ENCODE measurements around the gene NUCB2.
A peak's percentile ranks its signal among the peaks of the same experiment; 100 is the strongest.

The NUCB2 gene

GRCh38 chr11:17272801-17273200 lies 3.7 kb upstream of the NUCB2 start:
- no peak overlapping the region for H3K9ac ChIP-seq (ENCODE audit: low read depth, low read length)
- H3K9me3 ChIP-seq (ENCODE audit: insufficient read depth, low read depth, low read length): no peaks in the 10 kb centered on the region
- WGBS: 91% methylated on average over 1 of the region's 1 CpG
- H3K4me1 ChIP-seq (ENCODE audit: insufficient read depth, low read length): peaks cover 4% of the 10 kb centered on the region
- H3K36me3 ChIP-seq (ENCODE audit: insufficient read depth, low read length): no peaks in the 10 kb centered on the region
- no peak overlapping the region for H3K27ac ChIP-seq (ENCODE audit: low read depth, low read length)
- no peak overlapping the region for H3K4me3 ChIP-seq (ENCODE audit: low read length)
- peaks cover 16% of the 10 kb centered on the region for H3K27me3 ChIP-seq (ENCODE audit: insufficient read depth, low read length)

- Histone ChIP-seq H3K4me3 (ENCODE audit: low read length) (no peak overlapping the region), H3K27ac (ENCODE audit: low read depth, low read length) (no peak overlapping the region), H3K9me3 (ENCODE audit: insufficient read depth, low read depth, low read length) (no peaks in the 10 kb centered on the region), H3K9ac (ENCODE audit: low read depth, low read length) (no peak overlapping the region), H3K27me3 (ENCODE audit: insufficient read depth, low read length) (peaks cover 17% of the 10 kb centered on the region), H3K4me1 (ENCODE audit: insufficient read depth, low read length) (peaks cover 4% of the 10 kb centered on the region), H3K36me3 (ENCODE audit: insufficient read depth, low read length) (no peaks in the 10 kb centered on the region)
- 82% methylated on average over 5 of the region's 6 CpGs for WGBS
Measured at GRCh38 chr11:17273211-17273610, 3.3 kb upstream of the NUCB2 start.

GRCh38 chr11:17273668-17274282 lies 2.8 kb upstream of the NUCB2 start:
- H3K27me3 ChIP-seq (ENCODE audit: insufficient read depth, low read length): peaks cover 17% of the 10 kb centered on the region
- H3K4me3 ChIP-seq (ENCODE audit: low read length): no peak overlapping the region
- 90% methylated on average over 5 of the region's 5 CpGs for WGBS
- no peak overlapping the region for H3K27ac ChIP-seq (ENCODE audit: low read depth, low read length)
- no peaks in the 10 kb centered on the region for H3K9me3 ChIP-seq (ENCODE audit: insufficient read depth, low read depth, low read length)
- H3K36me3 ChIP-seq (ENCODE audit: insufficient read depth, low read length): no peaks in the 10 kb centered on the region
- H3K9ac ChIP-seq (ENCODE audit: low read depth, low read length): no peak overlapping the region
- H3K4me1 ChIP-seq (ENCODE audit: insufficient read depth, low read length): peaks cover 4% of the 10 kb centered on the region

GRCh38 chr11:17275400-17276235 lies 921 bp upstream of the NUCB2 start:
- H3K9ac ChIP-seq (ENCODE audit: low read depth, low read length): peak overlapping the region; percentile 67; the same call in 1 of the 2 replicates
- peak overlapping the region; percentile 78 for H3K4me3 ChIP-seq (ENCODE audit: low read length)
- H3K9me3 ChIP-seq (ENCODE audit: insufficient read depth, low read depth, low read length): no peaks in the 10 kb centered on the region
- 81% methylated on average over 10 of the region's 10 CpGs for WGBS
- no peaks in the 10 kb centered on the region for H3K36me3 ChIP-seq (ENCODE audit: insufficient read depth, low read length)
- H3K27me3 ChIP-seq (ENCODE audit: insufficient read depth, low read length): peaks cover 17% of the 10 kb centered on the region
- H3K27ac ChIP-seq (ENCODE audit: low read depth, low read length): no peak overlapping the region
- H3K4me1 ChIP-seq (ENCODE audit: insufficient read depth, low read length): peaks cover 4% of the 10 kb centered on the region

GRCh38 chr11:17277024-17277584 lies 565 bp downstream of the NUCB2 start:
- H3K9ac ChIP-seq (ENCODE audit: low read depth, low read length): peak overlapping the region; percentile 70
- WGBS: 8% methylated on average over 17 of the region's 17 CpGs
- H3K4me3 ChIP-seq (ENCODE audit: low read length): peak overlapping the region; percentile 78
- no peak overlapping the region for H3K27ac ChIP-seq (ENCODE audit: low read depth, low read length)
- no peaks in the 10 kb centered on the region for H3K9me3 ChIP-seq (ENCODE audit: insufficient read depth, low read depth, low read length)
- peaks cover 17% of the 10 kb centered on the region for H3K27me3 ChIP-seq (ENCODE audit: insufficient read depth, low read length)
- H3K4me1 ChIP-seq (ENCODE audit: insufficient read depth, low read length): peaks cover 4% of the 10 kb centered on the region
- no peaks in the 10 kb centered on the region for H3K36me3 ChIP-seq (ENCODE audit: insufficient read depth, low read length)

- H3K36me3 ChIP-seq (ENCODE audit: insufficient read depth, low read length): no peaks in the 10 kb centered on the region
- WGBS: 92% methylated on average over 7 of the region's 9 CpGs
- H3K4me3 ChIP-seq (ENCODE audit: low read length): no peak overlapping the region
- H3K27me3 ChIP-seq (ENCODE audit: insufficient read depth, low read length): peaks cover 10% of the 10 kb centered on the region
- H3K9me3 ChIP-seq (ENCODE audit: insufficient read depth, low read depth, low read length): no peaks in the 10 kb centered on the region
- no peak overlapping the region for H3K27ac ChIP-seq (ENCODE audit: low read depth, low read length)
- peaks cover 4% of the 10 kb centered on the region for H3K4me1 ChIP-seq (ENCODE audit: insufficient read depth, low read length)
- no peak overlapping the region for H3K9ac ChIP-seq (ENCODE audit: low read depth, low read length)
Measured at GRCh38 chr11:17280494-17281127, 4.1 kb downstream of the NUCB2 start.

GRCh38 chr11:17286332-17286731 lies 9.8 kb downstream of the NUCB2 start:
- Histone ChIP-seq H3K27ac (ENCODE audit: low read depth, low read length) (no peak overlapping the region), H3K36me3 (ENCODE audit: insufficient read depth, low read length) (no peaks in the 10 kb centered on the region)
- WGBS: 100% methylated on average over 1 of the region's 1 CpG

GRCh38 chr11:17287058-17287457 lies 10.5 kb downstream of the NUCB2 start:
- 94% methylated on average over 4 of the region's 4 CpGs for WGBS
- no peaks in the 10 kb centered on the region for H3K36me3 ChIP-seq (ENCODE audit: insufficient read depth, low read length)
- H3K4me1 ChIP-seq (ENCODE audit: insufficient read depth, low read length): no peaks in the 10 kb centered on the region

More at GRCh38 chr11:17286332-17286731, 9.8 kb downstream of the NUCB2 start:
- Histone ChIP-seq H3K4me3 (ENCODE audit: low read length) (no peak overlapping the region), H3K4me1 (ENCODE audit: insufficient read depth, low read length) (no peaks in the 10 kb centered on the region), H3K27me3 (ENCODE audit: insufficient read depth, low read length) (no peaks in the 10 kb centered on the region), H3K9me3 (ENCODE audit: insufficient read depth, low read depth, low read length) (no peaks in the 10 kb centered on the region), H3K9ac (ENCODE audit: low read depth, low read length) (no peak overlapping the region)

GRCh38 chr11:17291710-17292109 lies 15.2 kb downstream of the NUCB2 start:
- Histone ChIP-seq H3K9me3 (ENCODE audit: insufficient read depth, low read depth, low read length) (no peaks in the 10 kb centered on the region), H3K9ac (ENCODE audit: low read depth, low read length) (no peak overlapping the region), H3K4me3 (ENCODE audit: low read length) (no peak overlapping the region), H3K27ac (ENCODE audit: low read depth, low read length) (no peak overlapping the region), H3K27me3 (ENCODE audit: insufficient read depth, low read length) (no peaks in the 10 kb centered on the region), H3K4me1 (ENCODE audit: insufficient read depth, low read length) (no peaks in the 10 kb centered on the region), H3K36me3 (ENCODE audit: insufficient read depth, low read length) (peaks cover 3% of the 10 kb centered on the region; the same call in 1 of the 2 replicates)
- WGBS: no CpG with 5 or more reads among the region's 1 CpG

More at GRCh38 chr11:17287058-17287457, 10.5 kb downstream of the NUCB2 start:
- no peak overlapping the region for H3K27ac ChIP-seq (ENCODE audit: low read depth, low read length)
- H3K9ac ChIP-seq (ENCODE audit: low read depth, low read length): no peak overlapping the region
- H3K27me3 ChIP-seq (ENCODE audit: insufficient read depth, low read length): no peaks in the 10 kb centered on the region
- no peaks in the 10 kb centered on the region for H3K9me3 ChIP-seq (ENCODE audit: insufficient read depth, low read depth, low read length)
- no peak overlapping the region for H3K4me3 ChIP-seq (ENCODE audit: low read length)

GRCh38 chr11:17293311-17293710 lies 16.8 kb downstream of the NUCB2 start:
- Histone ChIP-seq H3K27ac (ENCODE audit: low read depth, low read length) (no peak overlapping the region), H3K4me1 (ENCODE audit: insufficient read depth, low read length) (no peaks in the 10 kb centered on the region), H3K9me3 (ENCODE audit: insufficient read depth, low read depth, low read length) (no peaks in the 10 kb centered on the region), H3K9ac (ENCODE audit: low read depth, low read length) (no peak overlapping the region), H3K36me3 (ENCODE audit: insufficient read depth, low read length) (peaks cover 3% of the 10 kb centered on the region; the same call in 1 of the 2 replicates), H3K4me3 (ENCODE audit: low read length) (no peak overlapping the region), H3K27me3 (ENCODE audit: insufficient read depth, low read length) (no peaks in the 10 kb centered on the region)
- 93% methylated on average over 1 of the region's 1 CpG for WGBS

GRCh38 chr11:17294033-17294432 lies 17.5 kb downstream of the NUCB2 start:
- Histone ChIP-seq H3K27me3 (ENCODE audit: insufficient read depth, low read length) (no peaks in the 10 kb centered on the region), H3K4me1 (ENCODE audit: insufficient read depth, low read length) (no peaks in the 10 kb centered on the region), H3K9ac (ENCODE audit: low read depth, low read length) (no peak overlapping the region), H3K9me3 (ENCODE audit: insufficient read depth, low read depth, low read length) (no peaks in the 10 kb centered on the region), H3K36me3 (ENCODE audit: insufficient read depth, low read length) (peaks cover 3% of the 10 kb centered on the region; the same call in 1 of the 2 replicates), H3K27ac (ENCODE audit: low read depth, low read length) (no peak overlapping the region), H3K4me3 (ENCODE audit: low read length) (no peak overlapping the region)
